Skeletal muscle satellite cell (primary cell): ENCODE data around the gene SMIM20. TPM values are rescaled to one million over a fixed set of nuclear protein-coding genes. Genes with fewer than 3 reads are reported as not detected.
"Not testable (repeated sequence)": the region's sequence is repeated elsewhere in the genome, so short reads cannot be mapped to it uniquely, and the experiment has no call there.

ENCODE experiments used
- H3K27me3 ChIP-seq: 2 replicates; pipeline ENCODE4 v1.7.0; 2013; ENCODE audit warnings: low read length; ENCODE audit not compliant: control insufficient read depth, insufficient read depth
- H3K36me3 ChIP-seq: 2 replicates; pipeline ENCODE4 v1.7.0; 2013; ENCODE audit warnings: mild to moderate bottlenecking, control low read depth, low read length; ENCODE audit not compliant: insufficient read depth
- H3K4me1 ChIP-seq: 2 replicates; pipeline ENCODE4 v1.7.0; 2013; ENCODE audit warnings: low read length; ENCODE audit not compliant: control insufficient read depth, insufficient read depth
- H3K4me2 ChIP-seq: 2 replicates; pipeline ENCODE4 v1.7.0; 2013; ENCODE audit warnings: mild to moderate bottlenecking, low read length
- H3K4me3 ChIP-seq: 2 replicates; pipeline ENCODE4 v1.7.0; 2013; ENCODE audit warnings: low read length
- H3K9ac ChIP-seq: 2 replicates; pipeline ENCODE4 v1.7.0; 2013; ENCODE audit warnings: mild to moderate bottlenecking, low read depth, low read length, moderate library complexity
- H3K9me3 ChIP-seq: replicated peaks from 2 replicates; pipeline ENCODE4 v1.7.0; 2013; ENCODE audit warnings: mild to moderate bottlenecking, control low read depth, low read length
- total RNA-seq: library from RNA; depleted of rRNA; stranded (reverse); fragments of >200 nt; gene quantifications from 2 replicates; pipeline ENCODE4 v1.2.3, GENCODE V29; 2012; rRNA removed

Gene SMIM20
- 24.7 and 24.8 TPM in 2 replicates for total RNA-seq

- Histone ChIP-seq H3K9me3 (no peaks in the 10 kb centered on the region), H3K4me3 (peak within 1 kb of the TSS; percentile 84), H3K36me3 (no peaks in the 10 kb centered on the region), H3K4me1 (peaks cover 19% of the 10 kb centered on the region), H3K4me2 (peak within 1 kb of the TSS; percentile 85), H3K9ac (peak within 1 kb of the TSS; percentile 85), H3K27me3 (no peaks in the 10 kb centered on the region)
These were observed at the start of gene SMIM20 for GRCh38 chr4:25913851-25914669. Gene SMIM20 (plus strand): TSS chr4:25914220. CDS start chr4:25914314, 94 bp downstream.

GRCh38 chr4:25865586-25865985 is 48.4 kb upstream of the SMIM20 start:
- Histone ChIP-seq H3K4me1 (peaks cover 14% of the 10 kb centered on the region), H3K27me3 (no peaks in the 10 kb centered on the region), H3K4me2 (no peak overlapping the region), H3K36me3 (no peaks in the 10 kb centered on the region), H3K9ac (no peak overlapping the region), H3K4me3 (no peak overlapping the region), H3K9me3 (no peaks in the 10 kb centered on the region)

GRCh38 chr4:25866401-25866800 is 47.6 kb upstream of the SMIM20 start:
- not testable (repeated sequence) for H3K4me3 ChIP-seq, H3K9me3 ChIP-seq, H3K36me3 ChIP-seq, H3K27me3 ChIP-seq, H3K4me1 ChIP-seq, H3K4me2 ChIP-seq, H3K9ac ChIP-seq

GRCh38 chr4:25867781-25868294 is 46.2 kb upstream of the SMIM20 start:
- Histone ChIP-seq H3K27me3 (no peaks in the 10 kb centered on the region), H3K9ac (no peak overlapping the region), H3K4me3 (no peak overlapping the region), H3K36me3 (no peaks in the 10 kb centered on the region), H3K4me1 (no peaks in the 10 kb centered on the region), H3K4me2 (no peak overlapping the region), H3K9me3 (no peaks in the 10 kb centered on the region)

GRCh38 chr4:25870081-25870480 is 43.9 kb upstream of the SMIM20 start:
- no peaks in the 10 kb centered on the region for H3K9me3 ChIP-seq
- H3K27me3 ChIP-seq: no peaks in the 10 kb centered on the region
- no peak overlapping the region for H3K9ac ChIP-seq

GRCh38 chr4:25872851-25873631 is 41.0 kb upstream of the SMIM20 start:
- Histone ChIP-seq H3K9me3 (no peaks in the 10 kb centered on the region), H3K9ac (no peak overlapping the region), H3K4me3 (no peak overlapping the region), H3K27me3 (no peaks in the 10 kb centered on the region), H3K36me3 (no peaks in the 10 kb centered on the region), H3K4me2 (no peak overlapping the region), H3K4me1 (no peaks in the 10 kb centered on the region)

More at GRCh38 chr4:25870081-25870480, 43.9 kb upstream of the SMIM20 start:
- no peak overlapping the region for H3K4me2 ChIP-seq
- H3K4me1 ChIP-seq: no peaks in the 10 kb centered on the region
- no peak overlapping the region for H3K4me3 ChIP-seq
- no peaks in the 10 kb centered on the region for H3K36me3 ChIP-seq

- H3K4me2 ChIP-seq: no peak overlapping the region
- no peaks in the 10 kb centered on the region for H3K36me3 ChIP-seq
- H3K4me1 ChIP-seq: no peaks in the 10 kb centered on the region
- no peaks in the 10 kb centered on the region for H3K9me3 ChIP-seq
- H3K4me3 ChIP-seq: no peak overlapping the region
- no peaks in the 10 kb centered on the region for H3K27me3 ChIP-seq
- H3K9ac ChIP-seq: no peak overlapping the region
These were observed 40.3 kb upstream of the SMIM20 start for GRCh38 chr4:25873632-25874129.

GRCh38 chr4:25874655-25875054 is 39.4 kb upstream of the SMIM20 start:
- no peaks in the 10 kb centered on the region for H3K27me3 ChIP-seq
- H3K4me3 ChIP-seq: no peak overlapping the region
- H3K9me3 ChIP-seq: no peaks in the 10 kb centered on the region
- H3K9ac ChIP-seq: no peak overlapping the region
- H3K4me2 ChIP-seq: no peak overlapping the region
- no peaks in the 10 kb centered on the region for H3K4me1 ChIP-seq
- H3K36me3 ChIP-seq: no peaks in the 10 kb centered on the region

- Histone ChIP-seq H3K4me3 (no peak overlapping the region), H3K4me2 (no peak overlapping the region), H3K9ac (no peak overlapping the region), H3K27me3 (no peaks in the 10 kb centered on the region), H3K9me3 (no peaks in the 10 kb centered on the region), H3K4me1 (no peaks in the 10 kb centered on the region), H3K36me3 (no peaks in the 10 kb centered on the region)
These were observed 38.7 kb upstream of the SMIM20 start for GRCh38 chr4:25875281-25875745.

GRCh38 chr4:25878676-25879075 is 35.3 kb upstream of the SMIM20 start:
- H3K9ac ChIP-seq: no peak overlapping the region
- H3K4me3 ChIP-seq: no peak overlapping the region
- H3K4me2 ChIP-seq: no peak overlapping the region
- no peaks in the 10 kb centered on the region for H3K9me3 ChIP-seq
- H3K27me3 ChIP-seq: no peaks in the 10 kb centered on the region
- no peaks in the 10 kb centered on the region for H3K36me3 ChIP-seq
- H3K4me1 ChIP-seq: no peaks in the 10 kb centered on the region

GRCh38 chr4:25879091-25879584 is 34.9 kb upstream of the SMIM20 start:
- no peaks in the 10 kb centered on the region for H3K27me3 ChIP-seq
- H3K9ac ChIP-seq: no peak overlapping the region
- H3K4me1 ChIP-seq: peaks cover 2% of the 10 kb centered on the region
- H3K4me3 ChIP-seq: no peak overlapping the region
- no peak overlapping the region for H3K4me2 ChIP-seq
- no peaks in the 10 kb centered on the region for H3K9me3 ChIP-seq
- H3K36me3 ChIP-seq: no peaks in the 10 kb centered on the region
